22Rv1 (cell line): ENCODE data around the gene CTNNBIP1.

ENCODE experiments used
- CTCF ChIP-seq: fragments of 450-650 bp; IDR thresholded peaks from 2 replicates; pipeline ENCODE4 v1.5.1; 2017; ENCODE audit warnings: mild to moderate bottlenecking
- ZFX ChIP-seq: fragments of 450-650 bp; IDR thresholded peaks from 2 replicates; pipeline ENCODE4 v1.6.1; 2017; ENCODE audit warnings: antibody characterized with exemption, borderline replicate concordance

- TF ChIP-seq CTCF (no peak), ZFX (no peak)
These were observed 36.7 kb downstream of the CTNNBIP1 start for GRCh38 chr1:9873385-9873784.
